ENCODE results near the gene MVB12B.

MVB12B gene

DNA sequence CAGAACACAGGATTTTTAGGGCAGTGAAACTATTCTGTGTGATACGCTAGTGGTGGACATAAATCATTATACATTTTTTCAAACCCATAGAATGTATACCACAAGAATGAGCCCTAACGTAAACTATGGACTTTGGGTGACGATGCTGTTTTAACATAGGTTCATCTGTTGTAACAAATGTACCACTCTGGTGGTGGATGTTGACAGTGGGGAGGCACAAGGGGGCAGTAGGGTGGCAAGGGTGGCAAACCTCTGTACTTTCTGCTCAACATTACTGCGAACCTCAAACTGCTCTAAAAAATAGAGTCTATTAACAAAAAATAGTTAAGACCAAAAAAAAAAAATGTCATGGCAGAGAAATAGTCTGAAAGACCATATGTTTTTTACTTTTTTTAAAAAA lies 9.1 kb upstream of the MVB12B start:
- H3K4me1 ChIP-seq (ENCODE audit: insufficient read depth, low read length, poor library complexity, severe bottlenecking), result peaks cover 25% of the 10 kb centered on the region
- H3K4me2 ChIP-seq (ENCODE audit: low read depth, low read length, poor library complexity, severe bottlenecking), result no peak overlapping the region
- peak overlapping the region; percentile 32 for H3K9ac ChIP-seq (ENCODE audit: low read depth, low read length, poor library complexity, severe bottlenecking)
- no peaks in the 10 kb centered on the region for H3K27me3 ChIP-seq (ENCODE audit: insufficient read depth, low read length, poor library complexity, severe bottlenecking)
- H2AFZ ChIP-seq (ENCODE audit: low read length), result no peak overlapping the region
- no peaks in the 10 kb centered on the region for H3K9me3 ChIP-seq (ENCODE audit: insufficient read depth, low read depth, low read length)
- H4K20me1 ChIP-seq (ENCODE audit: insufficient read depth, low read length, poor library complexity, severe bottlenecking), result no peaks in the 10 kb centered on the region
- H3K79me2 ChIP-seq (ENCODE audit: insufficient read depth, low read length), result no peaks in the 10 kb centered on the region
- no peaks in the 10 kb centered on the region for H3K36me3 ChIP-seq (ENCODE audit: insufficient read depth, low read length)
- no peak for TF ChIP-seq EZH2phosphoT487 (IDR thresholded peaks at IDR 0.05; ENCODE audit: borderline replicate concordance)
- TF ChIP-seq, protein P1, sequence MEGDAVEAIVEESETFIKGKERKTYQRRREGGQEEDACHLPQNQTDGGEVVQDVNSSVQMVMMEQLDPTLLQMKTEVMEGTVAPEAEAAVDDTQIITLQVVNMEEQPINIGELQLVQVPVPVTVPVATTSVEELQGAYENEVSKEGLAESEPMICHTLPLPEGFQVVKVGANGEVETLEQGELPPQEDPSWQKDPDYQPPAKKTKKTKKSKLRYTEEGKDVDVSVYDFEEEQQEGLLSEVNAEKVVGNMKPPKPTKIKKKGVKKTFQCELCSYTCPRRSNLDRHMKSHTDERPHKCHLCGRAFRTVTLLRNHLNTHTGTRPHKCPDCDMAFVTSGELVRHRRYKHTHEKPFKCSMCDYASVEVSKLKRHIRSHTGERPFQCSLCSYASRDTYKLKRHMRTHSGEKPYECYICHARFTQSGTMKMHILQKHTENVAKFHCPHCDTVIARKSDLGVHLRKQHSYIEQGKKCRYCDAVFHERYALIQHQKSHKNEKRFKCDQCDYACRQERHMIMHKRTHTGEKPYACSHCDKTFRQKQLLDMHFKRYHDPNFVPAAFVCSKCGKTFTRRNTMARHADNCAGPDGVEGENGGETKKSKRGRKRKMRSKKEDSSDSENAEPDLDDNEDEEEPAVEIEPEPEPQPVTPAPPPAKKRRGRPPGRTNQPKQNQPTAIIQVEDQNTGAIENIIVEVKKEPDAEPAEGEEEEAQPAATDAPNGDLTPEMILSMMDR (conservative IDR thresholded peaks at IDR 0.05; ENCODE audit: low read length), result peak; percentile 94
- H3F3A ChIP-seq (ENCODE audit: low read depth), result no peaks in the 10 kb centered on the region
- H3K9me2 ChIP-seq (replicated peaks; ENCODE audit: low read depth, low read length), result no peaks in the 10 kb centered on the region
- H3K4me3 ChIP-seq (ENCODE audit: low read length, poor library complexity, severe bottlenecking), result no peak overlapping the region

DNA sequence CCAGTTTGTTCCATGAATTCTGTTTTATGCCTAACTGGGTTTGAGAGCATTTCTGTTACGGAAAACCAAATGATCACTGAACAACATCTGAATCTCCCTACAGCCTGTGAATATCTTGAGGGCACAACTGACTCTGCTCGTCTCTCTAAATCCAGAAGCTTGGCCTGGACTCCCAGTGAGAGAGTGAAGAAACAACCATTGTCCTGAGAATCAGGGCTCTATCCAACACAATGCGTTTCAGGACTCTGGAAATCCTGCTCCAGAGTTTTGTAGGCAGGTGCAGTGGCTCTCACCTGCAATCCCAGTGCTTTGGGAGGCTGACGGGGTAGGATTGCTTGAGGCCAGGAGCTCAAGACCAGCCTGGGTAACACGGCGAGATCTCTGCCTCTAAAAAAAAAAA lies 7.8 kb upstream of the MVB12B start:
- Histone ChIP-seq H3K4me3 (ENCODE audit: low read length, poor library complexity, severe bottlenecking) (no peak overlapping the region), H3K9me3 (ENCODE audit: insufficient read depth, low read depth, low read length) (peaks cover 6% of the 10 kb centered on the region; the same call in 1 of the 2 replicates), H2AFZ (ENCODE audit: low read length) (0 out of 2 replicates have a peak overlapping the region, but pooled peaks have one; percentile 34), H3K9me2 (replicated peaks; ENCODE audit: low read depth, low read length) (no peaks in the 10 kb centered on the region), H3K36me3 (ENCODE audit: insufficient read depth, low read length) (no peaks in the 10 kb centered on the region), H3F3A (ENCODE audit: low read depth) (no peaks in the 10 kb centered on the region), H4K20me1 (ENCODE audit: insufficient read depth, low read length, poor library complexity, severe bottlenecking) (no peaks in the 10 kb centered on the region), H3K9ac (ENCODE audit: low read depth, low read length, poor library complexity, severe bottlenecking) (peak overlapping the region; percentile 32), H3K79me2 (ENCODE audit: insufficient read depth, low read length) (no peaks in the 10 kb centered on the region), H3K4me1 (ENCODE audit: insufficient read depth, low read length, poor library complexity, severe bottlenecking) (peaks cover 25% of the 10 kb centered on the region), H3K4me2 (ENCODE audit: low read depth, low read length, poor library complexity, severe bottlenecking) (no peak overlapping the region), H3K27me3 (ENCODE audit: insufficient read depth, low read length, poor library complexity, severe bottlenecking) (no peaks in the 10 kb centered on the region)
- TF ChIP-seq EZH2phosphoT487 (IDR thresholded peaks at IDR 0.05; ENCODE audit: borderline replicate concordance), result no peak
- TF ChIP-seq, protein P1 (conservative IDR thresholded peaks at IDR 0.05; ENCODE audit: low read length), result no peak

DNA sequence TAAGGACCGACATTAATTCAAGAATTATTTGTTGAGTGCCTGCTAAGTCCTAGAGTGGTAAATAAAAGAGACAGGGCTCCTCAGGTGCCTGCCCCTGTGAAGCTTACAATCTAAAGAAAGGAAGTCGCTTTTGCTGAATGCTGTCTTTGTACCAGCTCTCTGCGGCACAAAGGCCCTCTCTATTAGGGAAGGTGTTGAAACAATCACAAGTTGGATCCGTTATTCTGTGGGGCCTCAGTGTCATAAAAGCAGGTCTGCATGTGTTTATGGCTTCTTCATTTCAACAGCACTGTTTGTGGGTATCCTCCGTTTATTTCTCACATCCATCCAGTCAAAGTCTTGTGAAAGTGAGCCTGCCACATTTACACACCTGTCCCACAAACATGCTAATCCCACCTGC lies 7.0 kb upstream of the MVB12B start:
- Histone ChIP-seq H2AFZ (ENCODE audit: low read length) (peak overlapping the region; percentile 35; the same call in 1 of the 2 replicates), H3K4me2 (ENCODE audit: low read depth, low read length, poor library complexity, severe bottlenecking) (no peak overlapping the region), H3K36me3 (ENCODE audit: insufficient read depth, low read length) (no peaks in the 10 kb centered on the region), H3K79me2 (ENCODE audit: insufficient read depth, low read length) (no peaks in the 10 kb centered on the region), H3K9ac (ENCODE audit: low read depth, low read length, poor library complexity, severe bottlenecking) (peak overlapping the region; percentile 2), H3K4me1 (ENCODE audit: insufficient read depth, low read length, poor library complexity, severe bottlenecking) (peaks cover 25% of the 10 kb centered on the region), H4K20me1 (ENCODE audit: insufficient read depth, low read length, poor library complexity, severe bottlenecking) (no peaks in the 10 kb centered on the region), H3K27me3 (ENCODE audit: insufficient read depth, low read length, poor library complexity, severe bottlenecking) (no peaks in the 10 kb centered on the region), H3K9me2 (replicated peaks; ENCODE audit: low read depth, low read length) (no peaks in the 10 kb centered on the region), H3F3A (ENCODE audit: low read depth) (no peaks in the 10 kb centered on the region), H3K9me3 (ENCODE audit: insufficient read depth, low read depth, low read length) (peaks cover 11% of the 10 kb centered on the region; the same call in 1 of the 2 replicates), H3K4me3 (ENCODE audit: low read length, poor library complexity, severe bottlenecking) (no peak overlapping the region)
- TF ChIP-seq, protein P1 (conservative IDR thresholded peaks at IDR 0.05; ENCODE audit: low read length), result no peak
- TF ChIP-seq EZH2phosphoT487 (IDR thresholded peaks at IDR 0.05; ENCODE audit: borderline replicate concordance), result no peak

Data from Loucy (cell line).